NCI-H748 (cell line): ENCODE measurements around the gene SEC23B.
"Not testable (repeated sequence)": the region's sequence is repeated elsewhere in the genome, so short reads cannot be mapped to it uniquely, and the experiment has no call there.

Experiments used
- DNase-seq: peaks from one replicate; lab custom pipeline; 2025; ENCODE audit not compliant: unreplicated experiment; lab: John Stamatoyannopoulos, UW

The SEC23B gene

GRCh38 chr20:18524646-18525045, 16.9 kb downstream of the SEC23B start:
- no peak for DNase-seq

DNA sequence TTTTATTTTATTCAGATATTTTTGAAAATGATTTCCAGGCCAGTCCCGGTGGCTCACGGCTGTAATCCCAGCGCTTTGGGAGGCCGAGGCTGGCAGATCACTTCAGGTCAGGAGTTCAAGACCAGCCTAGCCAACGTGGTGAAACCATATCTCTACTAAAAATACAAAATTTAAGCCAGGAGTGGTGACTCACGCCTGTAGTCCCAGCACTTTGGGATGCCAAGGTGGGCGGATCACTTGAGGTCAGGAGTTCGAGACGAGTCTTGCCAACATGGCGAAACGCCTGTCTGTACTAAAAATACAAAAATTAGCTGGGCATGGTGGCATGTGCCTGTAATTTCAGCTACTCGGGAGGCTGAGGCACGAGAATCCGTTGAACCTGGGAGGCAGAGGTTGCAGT, 19.0 kb downstream of the SEC23B start:
- not testable (repeated sequence) for DNase-seq

DNA sequence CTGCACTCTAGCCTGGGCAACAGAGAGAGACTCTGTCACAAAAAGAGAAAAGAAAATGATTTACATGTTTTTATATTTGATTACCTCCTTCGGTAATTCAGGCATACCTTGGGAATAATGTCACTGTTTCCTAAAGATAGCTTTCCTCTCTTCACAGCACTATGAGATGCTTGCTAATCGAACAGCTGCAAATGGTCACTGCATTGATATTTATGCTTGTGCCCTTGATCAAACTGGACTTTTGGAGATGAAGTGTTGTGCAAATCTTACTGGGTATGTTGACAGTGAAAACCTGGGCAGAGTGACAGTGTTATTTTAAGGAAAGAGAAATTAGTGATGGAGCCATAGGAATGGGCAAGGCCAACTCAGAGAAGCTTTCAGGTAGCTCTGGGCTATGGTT, 19.6 kb downstream of the SEC23B start:
- no peak for DNase-seq

- DNase-seq, result no peak
These were observed 20.1 kb downstream of the SEC23B start for GRCh38 chr20:18527836-18528235.

DNA sequence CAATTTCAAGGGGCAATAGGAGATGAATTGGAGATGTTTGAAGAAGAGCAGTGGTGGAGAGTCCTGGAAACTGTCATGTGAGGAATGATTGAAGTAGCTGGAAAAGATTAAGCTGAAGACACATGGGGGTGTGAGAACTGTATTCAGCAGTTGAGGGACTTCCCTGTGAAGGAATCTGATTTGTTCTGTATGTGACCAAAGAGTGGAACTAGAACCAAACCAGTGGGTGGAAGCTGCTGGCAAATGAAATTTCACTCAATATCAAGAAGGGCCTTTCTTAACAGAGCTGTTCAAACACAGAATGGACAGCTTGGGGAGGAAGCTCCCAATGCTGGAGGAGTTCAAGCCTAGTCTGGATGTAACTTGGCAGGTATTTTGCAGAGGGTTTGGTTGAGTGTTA, 21.3 kb downstream of the SEC23B start:
- DNase-seq, result no peak

- no peak for DNase-seq
These were observed 24.9 kb downstream of the SEC23B start for GRCh38 chr20:18532626-18533025.

DNA sequence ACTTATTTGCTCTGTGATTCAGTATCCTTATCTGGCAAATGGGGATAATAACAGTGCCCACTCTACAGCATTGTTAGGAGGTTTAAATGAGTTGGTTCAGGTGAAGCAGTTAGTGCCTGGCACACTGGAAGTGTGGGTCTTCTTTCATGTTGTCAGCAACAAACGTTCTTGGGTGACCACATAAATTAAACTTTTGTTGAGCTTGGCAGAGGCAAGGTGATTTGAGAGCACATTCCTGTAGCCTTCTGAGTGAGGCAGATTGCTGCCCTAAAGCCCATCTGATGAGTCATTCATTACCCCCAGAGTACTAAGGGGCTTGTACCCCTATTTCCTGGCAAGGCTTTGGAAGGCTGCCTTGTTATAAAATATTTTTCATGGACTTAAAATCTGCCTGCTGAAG, 25.8 kb downstream of the SEC23B start:
- DNase-seq, result no peak

- no peak for DNase-seq
These were observed 26.4 kb downstream of the SEC23B start for GRCh38 chr20:18533978-18534644.

- DNase-seq, result no peak
These were observed 29.9 kb downstream of the SEC23B start for GRCh38 chr20:18537651-18538050.

GRCh38 chr20:18541741-18542140, 34.0 kb downstream of the SEC23B start:
- DNase-seq, result no peak

DNA sequence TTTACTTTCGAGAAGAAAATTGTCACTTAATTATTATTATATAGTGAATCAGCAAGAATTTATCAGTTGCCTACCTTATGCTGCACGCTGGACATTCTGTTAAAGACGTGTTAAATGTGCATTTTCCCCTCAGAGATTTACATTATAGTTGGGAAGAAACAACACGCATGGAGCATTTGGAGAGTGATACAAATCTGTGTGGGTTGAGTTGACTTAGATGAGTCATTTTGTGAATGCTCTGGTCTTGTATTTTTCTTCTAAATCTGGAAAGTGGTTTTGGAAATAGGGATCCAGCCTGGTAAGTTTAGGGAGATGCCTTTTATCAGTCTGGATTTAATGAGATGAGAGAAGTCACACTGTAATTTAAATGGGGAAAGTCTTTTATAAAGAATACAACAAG, 35.5 kb downstream of the SEC23B start:
- no peak for DNase-seq

- peak; percentile 50 for DNase-seq
These were observed 36.2 kb downstream of the SEC23B start for GRCh38 chr20:18543932-18544331.

DNA sequence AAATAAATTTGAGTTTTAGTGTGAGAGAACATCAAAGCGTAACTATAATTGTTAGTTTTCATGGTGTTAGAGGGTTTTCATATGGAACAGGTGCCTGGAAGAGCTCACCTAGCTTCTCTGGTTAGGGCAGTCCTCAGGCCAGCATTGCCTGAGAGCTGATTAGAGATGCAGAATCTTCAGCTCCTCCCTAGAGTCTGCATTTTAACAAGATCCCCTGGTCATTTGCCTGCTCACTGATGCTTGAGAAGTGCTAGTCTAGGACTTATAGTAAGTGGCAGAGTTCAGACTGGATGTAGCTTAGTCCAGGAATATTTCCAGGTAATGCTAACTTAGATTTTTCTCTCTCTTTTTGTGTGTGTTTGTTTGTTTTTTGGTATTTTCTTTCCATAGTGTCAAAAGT, 37.8 kb downstream of the SEC23B start:
- no peak for DNase-seq

DNA sequence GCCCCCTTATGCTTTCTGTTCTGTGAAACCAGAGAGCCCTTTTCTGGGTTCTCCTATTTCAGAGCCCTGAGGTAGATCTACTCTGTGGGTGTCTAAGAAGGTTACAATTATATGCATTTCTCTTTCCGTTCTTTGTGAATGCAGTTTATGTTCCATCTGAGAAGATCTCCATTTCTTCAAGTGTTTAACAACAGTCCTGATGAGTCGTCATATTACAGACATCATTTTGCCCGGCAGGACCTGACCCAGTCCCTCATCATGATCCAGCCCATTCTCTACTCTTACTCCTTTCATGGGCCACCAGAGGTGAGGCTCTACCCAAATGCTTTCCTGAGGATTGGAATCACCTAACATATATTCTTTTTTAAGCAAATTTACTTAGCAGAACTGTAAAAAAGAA, 40.7 kb downstream of the SEC23B start:
- DNase-seq, result no peak

DNA sequence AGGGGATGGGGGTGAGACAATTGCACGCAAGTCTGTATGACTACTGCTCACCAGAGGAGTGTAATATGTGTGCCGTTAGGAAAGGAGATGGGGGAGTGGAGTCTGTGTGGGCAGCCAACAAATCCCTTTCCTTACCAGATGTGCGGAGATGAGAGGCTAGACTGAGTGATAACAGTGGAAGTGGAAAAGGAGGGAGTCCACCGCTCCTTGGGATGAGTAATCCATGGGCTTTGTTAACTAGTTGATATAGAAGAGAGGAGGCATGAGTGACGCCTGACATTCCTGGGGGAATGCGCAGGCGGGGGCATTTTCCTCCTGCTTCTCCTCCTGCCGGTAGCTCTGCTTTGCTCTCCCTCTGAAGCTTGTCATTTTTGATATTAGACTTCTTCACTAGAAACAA, 46.0 kb downstream of the SEC23B start:
- no peak for DNase-seq

- DNase-seq, result peak; percentile 99
These were observed 59.4 kb downstream of the SEC23B start, which contains the start of gene SMIM26 for GRCh38 chr20:18566892-18567738. Gene SMIM26, plus strand, starts transcription at chr20:18567432. Its CDS starts 47 bp downstream, at chr20:18567479.

DNA sequence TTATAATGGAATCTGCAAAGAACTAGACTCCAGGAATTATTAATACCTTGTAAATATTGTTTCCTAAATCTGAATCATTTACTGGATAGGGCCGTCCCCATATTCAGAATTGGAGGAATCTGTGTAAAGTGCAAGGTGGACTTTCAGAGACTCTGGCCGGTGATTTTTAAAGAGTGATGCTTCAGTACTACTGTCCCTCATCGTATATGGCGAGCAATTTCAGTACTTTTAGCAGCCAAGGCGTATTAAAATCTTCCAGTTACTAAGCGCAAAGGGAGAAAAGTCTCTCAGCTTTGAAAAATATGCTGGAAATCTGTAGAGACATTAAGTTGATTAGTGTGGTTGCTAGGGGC, 60.0 kb downstream of the SEC23B start:
- DNase-seq, result no peak

DNA sequence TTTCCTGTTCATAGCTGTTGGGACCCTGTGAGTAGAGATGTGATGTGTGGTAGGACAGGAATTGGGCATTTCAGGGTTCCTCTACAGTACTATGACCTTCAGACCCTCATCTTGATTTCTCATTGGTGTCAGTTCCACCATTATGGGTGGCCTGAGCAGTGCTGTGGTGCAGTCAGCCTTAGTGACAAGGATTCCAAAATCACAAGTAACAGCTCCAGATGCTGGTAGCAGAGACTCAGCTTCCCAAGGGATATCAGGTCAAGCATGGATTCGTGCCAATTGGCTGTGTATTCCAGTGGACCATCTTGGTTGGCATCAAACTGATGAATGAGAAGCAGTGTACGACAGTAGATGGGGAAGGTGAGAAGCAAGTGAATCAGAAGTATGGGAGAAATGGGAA, 63.3 kb downstream of the SEC23B start:
- DNase-seq, result no peak

- DNase-seq, result no peak
These were observed 63.8 kb downstream of the SEC23B start for GRCh38 chr20:18571578-18571977.

DNA sequence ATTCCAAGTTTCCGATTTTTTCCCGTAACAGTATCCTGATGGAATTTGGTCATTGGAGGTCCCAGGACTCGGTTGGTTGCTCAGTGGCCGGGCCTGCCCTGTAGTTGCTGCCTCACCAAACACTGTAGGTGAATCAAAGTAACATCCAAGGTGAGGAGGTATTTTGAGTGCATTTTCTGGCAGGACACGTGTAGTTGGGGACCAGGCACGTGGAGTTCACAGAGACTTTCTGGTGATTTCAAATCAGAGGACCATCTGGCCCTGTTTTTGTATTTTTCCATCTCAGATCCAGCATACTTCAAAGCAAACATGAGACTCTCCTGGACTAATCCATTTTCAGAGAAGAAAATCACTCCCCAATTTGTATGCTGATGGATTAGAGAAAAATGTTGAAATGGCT, 70.2 kb downstream of the SEC23B start:
- DNase-seq, result no peak

DNA sequence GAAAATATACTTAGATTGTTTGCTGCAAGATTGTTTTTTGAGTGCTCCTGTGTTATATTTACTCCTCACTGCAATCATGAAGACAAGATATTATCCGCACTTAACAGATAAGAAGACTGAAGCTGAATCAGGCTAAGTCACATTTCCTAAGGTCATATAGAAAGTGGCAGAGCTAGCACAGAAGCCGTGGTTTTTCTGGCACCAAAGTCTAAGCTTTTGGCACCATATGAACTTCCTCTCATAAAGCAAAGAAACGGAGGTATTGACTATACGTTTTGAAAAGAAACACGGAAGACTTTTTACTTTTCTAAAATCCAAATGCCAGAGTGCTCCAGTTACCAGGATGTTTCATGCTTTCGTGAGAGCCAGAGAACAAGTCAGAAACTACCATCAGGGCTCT, 70.8 kb downstream of the SEC23B start:
- no peak for DNase-seq

- DNase-seq, result no peak
These were observed 72.3 kb downstream of the SEC23B start for GRCh38 chr20:18580012-18580411.

- DNase-seq, result peak; percentile 38
These were observed 77.4 kb downstream of the SEC23B start for GRCh38 chr20:18585134-18585533.
